GM12878 (cell line): ENCODE measurements around the gene NOP14. TPM values are rescaled to one million over a fixed set of nuclear protein-coding genes. Genes with fewer than 3 reads are reported as not detected.

ENCODE experiments used
- ATAC-seq: fragments of 200-7000 bp; cut with Tn5 transposase; 3 replicates; pipeline ENCODE4 v1.9.1; 2020; ENCODE audit warnings: mild to moderate bottlenecking, moderate library complexity
- BruUV-seq: library from RNA; stranded (reverse); fragments of 400-500 nt; replicated peaks from 2 replicates; lab custom pipeline; 2021; lab: Mats Ljungman, UMichigan
- CTCF ChIA-PET: fragments of 300-600 bp; sonication (Branson Sonifier 250); formaldehyde crosslinking; extraction: SDS; loops from one replicate; lab custom pipeline; 2021; ENCODE audit warnings: inconsistent platforms; lab: Yijun Ruan, JAX
- POLR2A ChIA-PET: fragments of 350-600 bp; formaldehyde crosslinking; extraction: SDS; loops from one replicate; lab custom pipeline; 2021; ENCODE audit warnings: inconsistent platforms; lab: Charles Lee
- RAD21 ChIA-PET: fragments of 300-600 bp; sonication (Branson Sonifier 250); formaldehyde crosslinking; loops from one replicate; lab custom pipeline; 2023; ENCODE audit warnings: antibody characterized with exemption; ENCODE audit not compliant: unreplicated experiment; lab: Charles Lee
- SMC1A ChIA-PET: fragments of 300-600 bp; sonication (Branson Sonifier 250); formaldehyde crosslinking; loops from one replicate; lab custom pipeline; 2023; ENCODE audit not compliant: unreplicated experiment, uncharacterized antibody; lab: Charles Lee
- DNase-seq: peaks from one replicate; pipeline ENCODE4 v3.0.0-alpha.2; 2011; ENCODE audit warnings: low read depth, low spot score
- FAIRE-seq: peaks from 3 replicates; lab custom pipeline; 2011; peaks lifted over from hg19 to GRCh38; lab: Jason Lieb, UNC
- H2AFZ ChIP-seq: 2 replicates; pipeline ENCODE4 v1.6.0; 2011; ENCODE audit warnings: low read depth, low read length, control low read depth; ENCODE audit not compliant: control insufficient read depth
- H3K27ac ChIP-seq: 2 replicates; pipeline ENCODE4 v1.5.1; 2011; ENCODE audit warnings: control low read depth; ENCODE audit not compliant: control insufficient read depth, insufficient read depth
- H3K27me3 ChIP-seq, 2 experiments: replicated peaks in 1 of 2; 2 replicates each; pipeline versions ENCODE4 v1.6.0 to v1.6.1; 2011; ENCODE audit warnings: low read length in 1 of 2; ENCODE audit not compliant: control insufficient read depth in 2 of 2, insufficient read depth in 2 of 2
- H3K36me3 ChIP-seq, 2 experiments: 2 replicates each; pipeline ENCODE4 v1.5.1; 2011; ENCODE audit warnings: low read length in 1 of 2; ENCODE audit not compliant: control insufficient read depth in 2 of 2, insufficient read depth in 2 of 2
- H3K4me1 ChIP-seq: 2 replicates; pipeline ENCODE4 v1.6.1; 2011; ENCODE audit warnings: mild to moderate bottlenecking, low read length, moderate library complexity, mixed read lengths; ENCODE audit not compliant: control insufficient read depth, insufficient read depth
- H3K4me2 ChIP-seq: 2 replicates; pipeline ENCODE4 v1.6.0; 2011; ENCODE audit warnings: control low read depth; ENCODE audit not compliant: control insufficient read depth, insufficient read depth
- H3K4me3 ChIP-seq: fragments of 200-600 bp; sonication (generic); 2 replicates; pipeline ENCODE4 v1.5.1; 2016
- H3K79me2 ChIP-seq: 2 replicates; pipeline ENCODE4 v1.6.0; 2011; ENCODE audit warnings: low read length; ENCODE audit not compliant: control insufficient read depth, insufficient read depth
- H3K9ac ChIP-seq: 2 replicates; pipeline ENCODE4 v1.8.0; 2011; ENCODE audit warnings: low read length, control low read depth, mixed read lengths; ENCODE audit not compliant: control insufficient read depth, insufficient read depth
- H3K9me3 ChIP-seq: replicated peaks from 3 replicates; pipeline ENCODE4 v1.5.1; 2011; ENCODE audit warnings: mild to moderate bottlenecking, low read length; ENCODE audit not compliant: control insufficient read depth, insufficient read depth
- H4K20me1 ChIP-seq: 2 replicates; pipeline ENCODE4 v1.6.0; 2011; ENCODE audit not compliant: control insufficient read depth, insufficient read depth
- BHLHE40 ChIP-seq, 2 experiments: fragments of 450-650 bp in 1 of 2; IDR thresholded peaks; 2 replicates each; pipeline ENCODE4 v1.6.1; 2011 to 2017; ENCODE audit warnings: low read depth in 2 of 2, borderline replicate concordance in 1 of 2, improper control_type of control experiment in 1 of 2, low read length in 1 of 2, mild to moderate bottlenecking in 1 of 2
- CUX1 ChIP-seq: IDR thresholded peaks from 2 replicates; pipeline ENCODE4 v1.6.1; 2012; ENCODE audit warnings: improper control_type of control experiment, low read depth, low read length; ENCODE audit not compliant: insufficient replicate concordance
- REST ChIP-seq: IDR thresholded peaks from 2 replicates; pipeline ENCODE4 v1.6.1; 2012; ENCODE audit warnings: mild to moderate bottlenecking, low read depth, low read length
- SIN3A ChIP-seq: IDR thresholded peaks from 2 replicates; pipeline ENCODE4 v1.6.1; 2012; ENCODE audit warnings: low read depth, low read length, improper control_type of control experiment
- SMAD1 ChIP-seq: fragments of 450-650 bp; IDR thresholded peaks from 2 replicates; pipeline ENCODE4 v1.6.1; 2018; ENCODE audit warnings: mild to moderate bottlenecking, low read depth; ENCODE audit not compliant: partially characterized antibody
- SPI1 ChIP-seq: IDR thresholded peaks from 2 replicates; pipeline ENCODE4 v1.6.1; 2011; ENCODE audit warnings: low read depth, mild to moderate bottlenecking, low read length, moderate library complexity, borderline replicate concordance; ENCODE audit not compliant: insufficient read depth
- ZNF592 ChIP-seq: fragments of 450-650 bp; IDR thresholded peaks from 2 replicates; pipeline ENCODE4 v1.6.1; 2017; ENCODE audit warnings: mild to moderate bottlenecking, moderate library complexity
- WGBS: methylation state at CpG from one replicate; pipeline ENCODE4 v1.1.6; 2016; ENCODE audit warnings: low lambda C conversion rate; ENCODE audit not compliant: insufficient replicate concordance, insufficient coverage; ENCODE audit errors: missing lambda C conversion rate; 5-methylcytosine and 5-hydroxymethylcytosine counted together
- in situ Hi-C: fragments of 300-500 bp; cut with MboI; formaldehyde crosslinking; loops from 9 replicates; pipeline ENCODE4 v1.14.3; 2018; ENCODE audit warnings: mixed read lengths
- intact Hi-C: fragments of 100-400 bp; cut with micrococcal nuclease; formaldehyde crosslinking; loops from one replicate; pipeline ENCODE4 v1.14.2; 2022; ENCODE audit not compliant: unreplicated experiment
- polyA plus RNA-seq, 11 experiments: library from polyadenylated mRNA; depleted of rRNA in 4 of 11; unstranded in 6 of 11; stranded (reverse) in 5 of 11; fragments of >200 nt; fragmentation: Nextera tagmentation in 4 of 11; fragmentation: Illumina TruSeq in 1 of 11; extraction: Ambion mirVana in 4 of 11; extraction: Trizol in 1 of 11; gene quantifications; 1 replicate in 1 of 11; 2 replicates in 10 of 11; pipeline versions ENCODE4 v1.2.1 to v1.2.3, GENCODE V29; 2011 to 2016; ENCODE audit warnings: inconsistent platforms in 2 of 11, missing spikeins in 2 of 11, low read depth in 1 of 11
- total RNA-seq, 4 experiments: library from RNA; depleted of rRNA in 3 of 4; stranded (reverse); fragments of >200 nt in 3 of 4; fragmentation: Illumina TruSeq in 1 of 4; extraction: Trizol in 1 of 4; gene quantifications; 2 replicates each; pipeline versions ENCODE4 v1.2.1 to v1.2.3, GENCODE V29; 2013 to 2021

NOP14 gene
- total and polyA plus RNA-seq, 10 of the 15 experiments (the other 5 are each of a cell fraction or from before 2014, with no cell fraction given) = 13.8 to 80.6 (median 49.7) TPM

GRCh38 chr4:2953496-2953895 is 9.7 kb downstream of the NOP14 start:
- ATAC-seq (no peak), DNase-seq (no peak), FAIRE-seq (no peak)
- Histone ChIP-seq H2AFZ (no peak overlapping the region), H3K4me3 (no peak overlapping the region), H3K4me2 (no peak overlapping the region), H3K27ac (peak overlapping the region; percentile 78), H4K20me1 (peaks cover 2% of the 10 kb centered on the region; the same call in 1 of the 2 replicates), H3K79me2 (peaks cover 31% of the 10 kb centered on the region), H3K4me1 (peaks cover 32% of the 10 kb centered on the region), H3K9me3 (no peaks in the 10 kb centered on the region; the same call in 2 of the 3 replicates), H3K27me3 (no peaks in the 10 kb centered on the region), H3K36me3 (peaks cover 34 to 56% of the 10 kb centered on the region in 2 experiments), H3K9ac (no peak overlapping the region)
- in situ Hi-C loops = no loop called here
- intact Hi-C loops = no loop called here
- ChIA-PET RAD21 (interaction anchor here (0.6 to 2.4 kb wide), 11 partner anchors 9 to 734 kb away, joined by 3 to 52 read pairs (median 5); partner anchors contain the start of genes GRK4 and NOP14), POLR2A (interaction anchor here (0.6 to 1.9 kb wide), 7 partner anchors 9 to 551 kb away, joined by 3 to 20 read pairs (median 4); no protein-coding TSS in a partner anchor), SMC1A (interaction anchor here (1.0 to 9.4 kb wide), 15 partner anchors 9 to 208 kb away, joined by 3 to 65 read pairs (median 4); no protein-coding TSS in a partner anchor), CTCF (interaction anchor here (0.5 to 3.9 kb wide), 20 partner anchors 9 to 418 kb away, joined by 3 to 62 read pairs (median 4); partner anchors contain the start of genes GRK4, NOP14 and TNIP2)
- 75% methylated on average over 6 of the region's 6 CpGs for WGBS
- BruUV-seq = no TSS peak
- TF ChIP-seq SPI1 (no peak), SMAD1 (no peak), SIN3A (no peak), BHLHE40 (IDR thresholded peaks at IDR 0.05; ENCODE audit: borderline replicate concordance in 1 of 2, low read depth in 2 of 2, low read length in 1 of 2) (no peak), CUX1 (no peak), ZNF592 (no peak), REST (no peak)
